ENCODE results near the gene DLEC1. TPM values are rescaled to one million over a fixed set of nuclear protein-coding genes. Genes with fewer than 3 reads are reported as not detected.

The DLEC1 gene
- total RNA-seq, 1 donor from 2014 or later, result 0.42 TPM

DNA sequence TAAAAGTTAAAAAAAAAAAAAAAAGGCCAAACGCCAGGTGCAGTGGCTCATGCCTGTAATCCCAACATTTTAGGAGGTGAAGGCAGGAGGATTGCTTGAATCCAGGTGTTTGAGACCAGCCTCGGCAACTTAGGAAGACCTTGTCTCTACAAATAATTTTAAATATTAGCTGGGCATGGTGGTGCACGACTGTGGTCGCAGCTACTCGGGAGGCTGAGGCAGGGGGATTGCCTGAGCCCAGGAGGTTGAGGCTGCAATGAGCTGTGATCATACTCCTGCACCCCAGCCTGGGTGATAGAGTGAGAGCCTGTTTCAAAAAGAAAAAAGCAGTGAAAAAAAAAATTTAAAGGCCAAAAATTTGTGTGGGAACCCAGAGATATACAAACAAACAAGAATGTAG is 2.7 kb upstream of the DLEC1 start:
- H3K36me3 Mint-ChIP-seq (ENCODE audit: unreplicated experiment), result no peaks in the 10 kb centered on the region
- no peak for DNase-seq
- peaks cover 4% of the 10 kb centered on the region for H3K9me3 Mint-ChIP-seq (ENCODE audit: unreplicated experiment)
- H3K4me3 Mint-ChIP-seq (ENCODE audit: unreplicated experiment), result no peak overlapping the region
- peaks cover 10% of the 10 kb centered on the region for H3K27me3 Mint-ChIP-seq (ENCODE audit: unreplicated experiment)
- no peak overlapping the region for H3K27ac Mint-ChIP-seq (ENCODE audit: unreplicated experiment)
- H3K4me1 Mint-ChIP-seq (ENCODE audit: low read depth, unreplicated experiment), result peaks cover 2% of the 10 kb centered on the region
- TF ChIP-seq, protein P1, sequence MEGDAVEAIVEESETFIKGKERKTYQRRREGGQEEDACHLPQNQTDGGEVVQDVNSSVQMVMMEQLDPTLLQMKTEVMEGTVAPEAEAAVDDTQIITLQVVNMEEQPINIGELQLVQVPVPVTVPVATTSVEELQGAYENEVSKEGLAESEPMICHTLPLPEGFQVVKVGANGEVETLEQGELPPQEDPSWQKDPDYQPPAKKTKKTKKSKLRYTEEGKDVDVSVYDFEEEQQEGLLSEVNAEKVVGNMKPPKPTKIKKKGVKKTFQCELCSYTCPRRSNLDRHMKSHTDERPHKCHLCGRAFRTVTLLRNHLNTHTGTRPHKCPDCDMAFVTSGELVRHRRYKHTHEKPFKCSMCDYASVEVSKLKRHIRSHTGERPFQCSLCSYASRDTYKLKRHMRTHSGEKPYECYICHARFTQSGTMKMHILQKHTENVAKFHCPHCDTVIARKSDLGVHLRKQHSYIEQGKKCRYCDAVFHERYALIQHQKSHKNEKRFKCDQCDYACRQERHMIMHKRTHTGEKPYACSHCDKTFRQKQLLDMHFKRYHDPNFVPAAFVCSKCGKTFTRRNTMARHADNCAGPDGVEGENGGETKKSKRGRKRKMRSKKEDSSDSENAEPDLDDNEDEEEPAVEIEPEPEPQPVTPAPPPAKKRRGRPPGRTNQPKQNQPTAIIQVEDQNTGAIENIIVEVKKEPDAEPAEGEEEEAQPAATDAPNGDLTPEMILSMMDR (IDR thresholded peaks at IDR 0.05; ENCODE audit: partially characterized antibody, unreplicated experiment), result no peak

DNA sequence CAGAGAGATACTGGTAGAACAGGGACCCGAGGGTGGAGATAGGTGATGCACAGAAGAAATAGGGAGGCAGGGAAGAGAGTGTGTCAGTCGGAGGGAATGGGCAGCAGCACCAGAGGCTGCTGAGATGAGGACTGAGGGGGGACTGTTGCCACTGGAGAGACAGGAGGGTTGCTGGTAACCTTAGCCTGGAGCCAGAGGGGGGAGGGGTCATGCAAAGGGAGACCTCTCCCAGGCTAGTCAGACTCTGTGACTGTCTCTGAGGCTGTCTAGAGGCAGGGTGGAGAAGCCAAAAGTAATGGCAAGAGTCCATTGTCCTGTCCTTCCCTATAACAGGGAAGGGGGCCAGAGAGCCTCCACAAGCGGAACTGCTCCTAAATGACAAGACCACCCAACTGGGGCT is 2.1 kb upstream of the DLEC1 start:
- Mint-ChIP-seq H3K27ac (ENCODE audit: unreplicated experiment) (no peak overlapping the region), H3K4me1 (ENCODE audit: low read depth, unreplicated experiment) (peaks cover 2% of the 10 kb centered on the region), H3K36me3 (ENCODE audit: unreplicated experiment) (no peaks in the 10 kb centered on the region), H3K4me3 (ENCODE audit: unreplicated experiment) (peak overlapping the region; percentile 30), H3K27me3 (ENCODE audit: unreplicated experiment) (peaks cover 10% of the 10 kb centered on the region), H3K9me3 (ENCODE audit: unreplicated experiment) (peaks cover 4% of the 10 kb centered on the region)
- DNase-seq, result no peak
- TF ChIP-seq, protein P1 (IDR thresholded peaks at IDR 0.05; ENCODE audit: partially characterized antibody, unreplicated experiment), result no peak

DNA sequence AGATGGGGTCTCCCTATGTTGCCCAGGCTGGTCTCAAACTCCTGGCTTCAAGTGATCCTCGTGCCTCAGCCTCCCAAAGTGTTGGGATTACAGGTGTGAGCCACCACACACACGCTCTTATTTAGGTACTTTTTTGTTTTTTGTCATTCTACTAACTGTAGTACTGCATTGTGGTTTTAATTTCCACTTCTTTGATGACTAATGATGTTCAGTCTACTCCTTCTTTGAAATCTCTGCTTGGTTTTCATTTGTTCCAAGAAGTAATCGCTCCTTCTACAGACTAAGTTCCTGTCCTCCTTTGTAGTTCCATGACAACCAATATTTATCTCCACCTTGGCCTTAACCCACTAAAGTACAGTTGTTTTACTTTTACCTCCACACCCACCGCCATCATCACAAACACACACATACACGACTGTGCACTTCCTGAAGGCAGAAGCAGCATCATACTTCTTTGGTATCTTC is 529 bp upstream of the DLEC1 start:
- H3K4me3 Mint-ChIP-seq (ENCODE audit: unreplicated experiment), result peak overlapping the region; percentile 85
- H3K36me3 Mint-ChIP-seq (ENCODE audit: unreplicated experiment), result no peaks in the 10 kb centered on the region
- TF ChIP-seq, protein P1 (IDR thresholded peaks at IDR 0.05; ENCODE audit: partially characterized antibody, unreplicated experiment), result no peak
- DNase-seq, result no peak
- peaks cover 3% of the 10 kb centered on the region for H3K9me3 Mint-ChIP-seq (ENCODE audit: unreplicated experiment)
- no peak overlapping the region for H3K27ac Mint-ChIP-seq (ENCODE audit: unreplicated experiment)
- peaks cover 5% of the 10 kb centered on the region for H3K27me3 Mint-ChIP-seq (ENCODE audit: unreplicated experiment)
- H3K4me1 Mint-ChIP-seq (ENCODE audit: low read depth, unreplicated experiment), result peaks cover 2% of the 10 kb centered on the region

DNA sequence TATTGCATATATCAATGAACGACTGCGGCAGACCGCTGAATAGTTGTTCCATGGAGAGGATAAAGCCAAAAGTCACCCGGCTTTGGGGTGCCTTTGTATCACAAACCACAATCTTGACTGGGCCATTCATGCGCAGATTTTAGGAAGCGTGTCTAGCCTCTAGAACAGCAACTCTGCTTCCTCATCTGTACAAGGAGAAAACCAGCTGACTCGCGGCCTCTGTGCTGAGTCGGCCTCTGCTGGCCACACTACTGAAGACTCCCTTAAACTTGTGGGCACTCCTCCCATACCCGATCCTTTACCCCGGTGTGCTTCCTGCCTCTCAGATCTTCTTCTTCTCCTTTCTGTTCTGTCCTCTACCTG is 872 bp downstream of the DLEC1 start:
- H3K27me3 Mint-ChIP-seq (ENCODE audit: unreplicated experiment), result peaks cover 4% of the 10 kb centered on the region
- no peak for DNase-seq
- H3K27ac Mint-ChIP-seq (ENCODE audit: unreplicated experiment), result no peak overlapping the region
- TF ChIP-seq, protein P1 (IDR thresholded peaks at IDR 0.05; ENCODE audit: partially characterized antibody, unreplicated experiment), result no peak
- peaks cover 2% of the 10 kb centered on the region for H3K4me1 Mint-ChIP-seq (ENCODE audit: low read depth, unreplicated experiment)
- peaks cover 2% of the 10 kb centered on the region for H3K9me3 Mint-ChIP-seq (ENCODE audit: unreplicated experiment)
- peak overlapping the region; percentile 85 for H3K4me3 Mint-ChIP-seq (ENCODE audit: unreplicated experiment)
- no peaks in the 10 kb centered on the region for H3K36me3 Mint-ChIP-seq (ENCODE audit: unreplicated experiment)

DNA sequence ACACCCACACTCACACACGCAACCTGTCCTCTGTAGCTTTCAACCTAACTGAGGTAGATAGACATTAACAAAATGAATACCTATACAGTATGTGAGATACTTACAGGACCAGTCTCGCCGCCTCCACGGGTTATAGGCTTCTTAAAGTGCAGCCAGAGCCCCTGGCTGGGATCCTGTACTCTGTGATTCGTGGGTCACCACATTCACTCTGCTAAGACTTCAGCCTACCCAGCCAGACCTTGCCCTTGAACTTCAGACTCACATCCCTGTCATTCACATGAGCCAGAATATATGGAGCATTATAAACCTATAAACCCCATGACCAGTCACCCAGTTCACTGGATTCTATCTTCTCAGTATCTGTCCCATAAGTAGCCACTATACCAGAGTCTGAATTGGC is 1.4 kb downstream of the DLEC1 start:
- TF ChIP-seq, protein P1 (IDR thresholded peaks at IDR 0.05; ENCODE audit: partially characterized antibody, unreplicated experiment), result no peak
- Mint-ChIP-seq H3K27me3 (ENCODE audit: unreplicated experiment) (peaks cover 4% of the 10 kb centered on the region), H3K4me3 (ENCODE audit: unreplicated experiment) (no peak overlapping the region), H3K9me3 (ENCODE audit: unreplicated experiment) (peaks cover 2% of the 10 kb centered on the region), H3K27ac (ENCODE audit: unreplicated experiment) (no peak overlapping the region), H3K4me1 (ENCODE audit: low read depth, unreplicated experiment) (peaks cover 2% of the 10 kb centered on the region), H3K36me3 (ENCODE audit: unreplicated experiment) (no peaks in the 10 kb centered on the region)
- DNase-seq, result no peak

Data from glutamatergic neuron (in vitro differentiated cells).